Inferior parietal cortex (tissue), 1 donor: Measurements from ENCODE around the gene DDX39A.
"Not testable (repeated sequence)": the region's sequence is repeated elsewhere in the genome, so short reads cannot be mapped to it uniquely, and the experiment has no call there.

Source experiments
- DNase-seq: peaks from one replicate; pipeline ENCODE4 v3.0.0-alpha.2; 2016; ENCODE audit errors: extremely low spot score

Gene DDX39A

DNA sequence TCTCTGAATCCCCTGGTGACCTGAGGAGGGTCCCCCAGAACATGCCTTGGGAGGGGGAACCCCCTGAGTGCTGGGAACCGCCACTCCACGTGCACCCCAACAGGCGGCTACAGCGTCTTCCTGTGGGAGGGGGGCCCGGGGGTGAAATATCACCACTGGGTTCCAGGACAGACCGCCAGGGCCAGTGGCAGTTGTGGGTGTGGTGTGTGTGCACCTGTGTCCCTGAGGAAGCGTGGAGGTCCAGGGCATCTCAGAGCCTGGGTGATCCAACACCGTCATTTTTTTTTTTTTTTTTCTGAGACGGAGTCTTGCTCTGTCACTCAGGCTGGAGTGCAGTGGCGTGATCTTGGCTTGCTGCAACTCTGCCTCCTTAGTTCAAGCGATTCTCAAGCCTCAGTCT, 33.6 kb downstream of the DDX39A start:
- no peak for DNase-seq

DNA sequence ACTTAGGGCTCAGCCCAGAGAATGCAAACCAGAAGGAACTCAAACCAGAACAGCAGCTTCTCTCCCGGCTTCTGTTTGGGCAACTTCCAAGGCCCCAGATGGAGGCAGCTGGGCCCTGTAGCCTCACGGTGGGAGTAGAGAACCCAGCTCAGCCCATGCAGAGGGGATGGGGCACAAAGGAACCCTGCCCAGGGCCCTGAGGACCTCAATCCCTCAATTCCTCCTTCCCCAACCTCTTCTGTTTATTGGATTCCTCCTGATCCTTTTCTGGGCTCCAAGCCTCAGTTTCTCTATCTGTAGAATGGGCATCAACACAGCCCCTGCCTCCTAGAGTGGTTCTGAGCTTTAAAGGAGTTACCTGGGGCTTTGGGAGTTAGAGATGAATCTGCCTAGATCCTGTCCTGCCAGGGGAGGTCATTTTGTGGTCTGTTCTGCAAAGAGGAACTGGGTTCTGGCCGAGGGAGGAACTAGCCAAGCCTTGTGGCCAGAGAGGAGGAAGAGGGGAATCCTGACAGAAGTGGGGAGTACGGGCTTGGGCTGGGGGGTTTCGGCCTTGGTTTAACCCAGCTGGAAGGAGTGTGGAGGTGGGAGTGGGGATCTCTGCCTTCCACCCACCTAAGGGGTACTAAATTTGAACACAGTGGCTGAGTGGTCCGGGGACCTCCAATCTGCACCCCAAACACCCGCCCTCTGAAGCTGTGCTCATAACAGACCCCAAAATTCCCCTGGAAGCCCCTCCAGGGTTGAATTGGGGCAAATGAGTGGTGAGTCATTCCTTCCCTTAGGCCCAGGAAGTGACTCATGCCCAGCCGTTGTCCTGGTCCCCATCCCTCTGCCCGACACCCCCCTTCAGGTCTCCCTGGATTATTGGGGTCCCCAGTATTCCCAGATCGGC, 35.2 kb downstream of the DDX39A start:
- no peak for DNase-seq

DNA sequence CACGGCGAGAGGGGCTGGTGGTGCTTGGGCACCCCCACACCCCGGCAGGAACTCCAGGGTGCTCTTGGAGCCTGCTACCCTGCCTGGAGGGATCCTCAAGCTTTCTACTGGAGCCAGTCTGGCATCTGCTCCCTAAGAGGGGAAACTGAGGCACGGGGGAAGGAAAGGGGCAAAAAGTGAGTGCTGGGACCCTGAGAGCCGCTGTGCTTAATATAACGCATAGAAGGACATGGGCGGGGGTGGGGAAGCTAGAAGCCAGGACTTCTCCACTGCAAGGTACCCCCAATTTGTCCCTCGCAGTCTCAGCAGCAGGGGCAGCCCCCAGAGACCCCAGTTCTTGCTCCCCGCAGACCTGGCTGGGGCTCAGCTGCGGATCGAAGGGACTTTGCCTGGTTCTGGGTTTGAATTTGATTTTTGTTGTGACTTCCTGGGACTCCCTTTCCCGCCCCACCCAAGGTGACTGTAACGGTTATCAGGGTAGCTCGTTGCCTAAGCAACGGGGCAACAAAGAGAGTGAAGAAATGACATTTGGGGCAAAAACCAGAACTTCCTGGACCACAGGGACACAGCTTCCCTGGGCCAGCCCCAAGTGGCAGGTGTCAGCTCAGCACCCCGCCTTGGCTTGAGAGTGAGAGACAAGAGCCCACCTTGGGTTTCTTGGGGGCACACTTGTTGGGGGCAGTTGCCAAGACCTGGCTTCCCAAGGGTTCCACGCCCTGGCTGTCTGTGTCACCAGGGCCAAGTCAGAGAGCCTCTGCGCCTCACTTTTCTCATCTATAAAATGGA, 37.3 kb downstream of the DDX39A start:
- DNase-seq: no peak

DNA sequence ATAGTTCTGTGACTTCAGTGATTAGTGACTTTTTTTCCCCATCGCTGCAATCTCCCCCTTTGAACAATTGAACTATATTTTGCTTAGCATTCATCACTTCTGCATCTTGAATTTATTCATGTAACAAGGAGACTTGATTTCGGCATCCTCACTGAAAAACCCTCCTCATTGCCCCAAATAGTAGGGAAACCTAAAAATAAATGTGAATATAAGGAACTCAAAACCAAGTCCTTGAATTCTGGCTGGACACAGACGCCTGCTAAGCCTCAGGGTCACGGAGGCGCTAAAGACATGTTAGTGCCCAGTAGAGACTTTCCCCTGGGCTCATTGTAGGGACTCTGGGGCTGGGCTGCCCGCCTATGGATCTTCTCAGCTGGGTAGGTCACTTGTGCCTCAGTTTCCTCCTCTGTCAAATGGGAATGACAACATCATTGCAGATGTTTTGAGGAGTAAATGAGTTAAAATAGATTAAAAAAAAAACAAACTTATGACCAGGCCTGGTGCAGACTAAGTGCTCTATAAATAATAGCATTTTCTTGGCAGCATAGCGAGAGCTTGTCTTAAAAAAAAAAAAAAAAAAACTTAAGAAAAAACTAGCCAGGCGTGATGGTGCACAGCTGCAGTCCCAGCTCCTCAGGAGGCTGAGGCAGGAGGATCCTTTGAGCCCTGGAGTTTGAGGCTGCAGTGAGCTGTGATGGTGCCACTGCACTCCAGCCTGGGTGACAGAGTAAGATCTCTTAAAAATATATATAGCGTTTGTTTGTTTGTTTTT, 39.7 kb downstream of the DDX39A start:
- no peak for DNase-seq

DNA sequence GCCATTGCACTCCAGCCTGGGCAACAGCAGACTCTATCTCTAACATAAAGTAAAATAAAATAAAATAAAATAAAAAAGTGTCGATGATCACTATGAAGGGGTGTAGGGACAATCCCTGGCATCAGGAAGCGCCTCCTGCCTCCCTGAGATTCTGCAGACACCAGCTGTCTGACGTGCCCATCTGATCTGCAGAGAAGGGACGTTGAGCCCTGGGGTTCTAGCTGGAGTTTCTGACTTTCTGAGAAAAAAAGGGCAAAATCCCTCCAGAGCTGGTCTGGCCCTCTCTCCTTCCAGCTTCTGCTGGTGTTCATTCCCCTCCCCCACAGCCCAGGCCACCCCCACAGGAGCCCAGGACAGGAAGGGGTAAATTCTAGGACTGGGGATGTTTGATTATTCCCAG, 40.3 kb downstream of the DDX39A start:
- DNase-seq: no peak

DNA sequence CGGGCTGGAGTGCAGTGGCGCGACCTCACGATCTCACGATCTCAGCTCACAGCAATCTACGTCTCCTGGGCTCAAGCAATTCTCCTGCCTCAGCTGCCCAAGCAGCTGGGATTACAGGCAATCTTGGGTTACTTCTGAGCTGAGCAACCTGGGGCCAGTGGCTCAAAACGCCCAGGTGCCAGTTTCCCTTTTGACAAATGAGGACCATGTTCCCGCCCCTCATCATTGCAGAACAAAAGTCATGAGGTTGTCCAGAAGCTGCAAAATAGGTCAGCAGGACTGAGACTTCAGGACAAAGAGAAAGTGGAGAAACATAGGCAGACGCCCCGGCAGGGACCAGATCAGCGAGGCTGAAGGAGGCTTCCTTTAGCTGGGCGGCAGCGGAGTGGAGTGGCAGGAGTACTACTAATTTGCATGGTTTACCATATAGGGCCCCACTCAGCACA, 41.2 kb downstream of the DDX39A start:
- DNase-seq: no peak

DNA sequence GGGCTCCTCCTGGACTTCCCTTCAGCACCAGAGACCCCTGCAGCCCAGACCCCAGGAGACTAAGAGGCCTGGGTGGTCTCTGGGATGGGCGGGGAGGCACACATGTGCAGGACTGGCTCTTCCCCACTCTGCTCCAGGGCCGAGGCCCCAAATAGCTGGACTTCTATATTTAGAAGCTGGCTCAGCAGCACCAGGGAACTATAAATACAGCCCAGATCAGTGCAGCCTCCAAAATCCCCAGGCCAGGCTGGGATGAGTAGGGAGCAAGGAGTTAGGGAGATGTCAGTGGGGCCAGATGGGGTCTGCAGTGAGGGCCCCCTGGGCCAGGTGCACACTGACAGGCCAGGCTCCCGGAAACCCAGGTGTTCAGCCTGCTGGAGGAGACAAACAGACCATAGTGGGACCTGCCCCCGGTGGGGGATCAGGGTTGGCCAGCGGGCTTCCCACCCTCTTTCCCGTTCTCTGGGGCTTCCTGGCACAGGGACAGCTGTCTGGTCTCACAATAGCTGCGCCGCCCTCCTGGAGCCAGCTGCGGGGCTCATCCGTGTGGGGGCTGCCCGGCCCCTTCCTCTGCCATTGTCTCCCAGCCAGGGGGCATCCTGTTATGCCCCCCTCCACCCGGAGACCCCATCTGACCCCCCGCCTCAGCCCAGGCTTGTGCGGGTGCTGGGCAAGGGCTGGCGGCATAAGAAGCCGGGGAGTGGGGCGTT, 43.4 kb downstream of the DDX39A start:
- DNase-seq: no peak

DNA sequence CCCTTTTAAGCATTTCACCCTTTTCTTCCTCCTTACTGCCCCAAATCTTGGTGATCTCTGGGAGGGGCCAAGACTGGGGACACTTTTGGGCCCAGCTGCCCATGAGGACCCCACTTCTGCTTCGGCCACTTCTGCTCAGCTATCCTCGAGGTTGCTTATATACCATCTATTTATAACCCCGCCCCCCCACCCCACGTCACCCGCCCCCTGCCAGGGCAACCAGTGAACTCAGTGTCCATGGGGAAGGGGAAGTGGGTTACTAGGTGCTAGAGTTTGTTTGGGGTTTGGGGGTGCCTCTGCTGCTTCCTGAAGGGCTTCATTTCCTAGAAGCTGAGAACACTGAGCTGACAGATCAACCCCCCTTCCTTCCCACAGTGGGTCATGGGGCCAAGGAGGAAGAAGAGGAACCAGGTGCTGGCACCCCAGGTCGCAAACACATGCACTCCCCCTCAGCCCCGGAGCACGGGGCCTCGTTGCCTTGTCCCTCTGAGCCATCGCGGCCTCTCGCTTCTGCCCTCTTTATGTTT, 44.0 kb downstream of the DDX39A start:
- DNase-seq: no peak

DNA sequence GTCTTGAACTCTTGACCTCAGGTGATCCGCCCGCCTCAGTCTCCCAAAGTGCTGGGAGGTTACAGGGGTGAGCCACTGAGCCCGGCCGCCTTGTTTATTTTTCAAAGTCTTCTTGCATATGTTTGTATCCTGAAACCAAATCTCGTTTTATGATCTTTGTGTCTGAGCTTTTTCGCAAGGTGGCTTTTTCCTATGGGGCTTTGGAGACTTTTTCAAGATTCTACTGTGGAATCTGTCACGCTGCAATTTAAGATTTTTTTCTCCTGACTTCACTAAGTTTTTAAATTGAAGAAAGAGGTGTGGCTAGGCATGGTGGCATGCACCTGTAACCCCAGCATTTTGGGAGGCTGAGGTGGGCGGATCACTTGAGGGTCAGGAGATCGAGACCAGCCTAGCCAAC, 44.8 kb downstream of the DDX39A start:
- DNase-seq: not testable (repeated sequence)

DNA sequence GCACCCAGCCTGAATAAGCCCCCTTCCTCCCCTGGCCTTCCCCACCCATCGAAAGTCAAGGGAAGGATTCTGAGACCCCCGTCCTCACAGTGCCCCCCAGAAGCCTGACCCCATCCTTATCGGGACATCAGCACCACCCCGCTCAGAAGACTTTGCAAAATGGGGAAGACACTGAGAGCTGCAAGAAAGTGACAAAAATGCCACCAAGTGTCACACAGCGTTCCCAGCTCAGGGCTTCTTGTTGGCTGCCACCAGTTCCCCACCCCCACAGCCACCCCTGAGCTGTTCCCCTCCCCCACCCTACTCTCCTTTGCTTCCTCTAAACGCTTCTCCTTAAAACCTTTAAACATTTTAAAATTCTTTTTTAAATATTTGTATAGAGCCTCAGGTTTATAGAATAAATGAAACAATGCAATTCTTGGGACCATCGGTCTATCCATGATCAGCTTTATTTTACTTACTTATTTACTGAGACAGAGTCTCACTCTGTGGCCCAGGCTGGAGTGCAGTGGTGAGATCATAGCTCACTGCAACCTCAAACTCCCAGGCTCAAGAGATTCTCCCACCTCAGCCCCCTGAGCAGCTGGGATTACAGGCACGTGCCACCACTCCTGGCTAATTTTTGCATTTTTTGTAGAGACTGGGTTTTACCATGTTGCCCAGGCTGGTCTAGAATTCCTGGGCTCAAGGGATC, 46.6 kb downstream of the DDX39A start:
- DNase-seq: not testable (repeated sequence)

DNA sequence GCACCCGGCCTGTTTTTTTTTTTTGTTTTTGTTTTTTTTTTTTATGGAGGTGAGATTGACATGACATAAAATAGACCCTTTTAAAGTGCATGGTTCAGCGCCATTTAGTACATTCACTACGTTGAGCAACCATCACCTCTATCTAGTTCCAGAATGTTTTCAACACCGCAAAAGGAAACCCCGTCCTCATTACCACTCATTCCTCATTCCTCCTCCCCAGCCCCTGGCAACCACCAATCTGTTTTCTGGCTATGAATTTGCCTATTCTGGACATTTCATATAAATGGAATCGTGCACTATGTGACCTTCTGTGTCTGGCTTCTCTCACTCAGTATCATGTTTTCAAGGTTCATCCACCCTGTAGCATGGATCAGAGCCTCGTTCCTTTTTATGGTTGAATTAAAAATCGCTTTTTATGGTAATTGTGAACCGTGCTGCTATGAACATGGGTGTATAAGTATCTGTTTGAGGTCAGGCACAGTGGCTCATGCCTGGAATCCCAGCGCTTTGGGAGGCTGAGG, 47.8 kb downstream of the DDX39A start:
- DNase-seq: no peak

DNA sequence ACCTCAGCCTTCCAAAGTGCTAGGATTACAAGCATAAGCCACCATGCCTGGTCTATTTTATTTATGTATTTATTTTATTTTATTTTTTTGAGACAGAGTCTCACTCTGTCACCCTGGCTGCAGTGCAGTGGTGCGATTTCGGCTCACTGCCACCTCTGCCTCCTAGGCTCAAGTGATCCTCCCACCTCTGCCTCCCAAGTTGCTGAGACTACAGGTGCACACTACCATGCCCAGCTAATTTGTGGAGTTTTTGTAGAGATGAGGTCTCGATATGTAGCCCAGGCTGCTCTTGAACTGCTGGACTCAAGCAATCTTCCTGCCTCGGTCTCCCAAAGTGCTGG, 48.2 kb downstream of the DDX39A start:
- no peak for DNase-seq

DNA sequence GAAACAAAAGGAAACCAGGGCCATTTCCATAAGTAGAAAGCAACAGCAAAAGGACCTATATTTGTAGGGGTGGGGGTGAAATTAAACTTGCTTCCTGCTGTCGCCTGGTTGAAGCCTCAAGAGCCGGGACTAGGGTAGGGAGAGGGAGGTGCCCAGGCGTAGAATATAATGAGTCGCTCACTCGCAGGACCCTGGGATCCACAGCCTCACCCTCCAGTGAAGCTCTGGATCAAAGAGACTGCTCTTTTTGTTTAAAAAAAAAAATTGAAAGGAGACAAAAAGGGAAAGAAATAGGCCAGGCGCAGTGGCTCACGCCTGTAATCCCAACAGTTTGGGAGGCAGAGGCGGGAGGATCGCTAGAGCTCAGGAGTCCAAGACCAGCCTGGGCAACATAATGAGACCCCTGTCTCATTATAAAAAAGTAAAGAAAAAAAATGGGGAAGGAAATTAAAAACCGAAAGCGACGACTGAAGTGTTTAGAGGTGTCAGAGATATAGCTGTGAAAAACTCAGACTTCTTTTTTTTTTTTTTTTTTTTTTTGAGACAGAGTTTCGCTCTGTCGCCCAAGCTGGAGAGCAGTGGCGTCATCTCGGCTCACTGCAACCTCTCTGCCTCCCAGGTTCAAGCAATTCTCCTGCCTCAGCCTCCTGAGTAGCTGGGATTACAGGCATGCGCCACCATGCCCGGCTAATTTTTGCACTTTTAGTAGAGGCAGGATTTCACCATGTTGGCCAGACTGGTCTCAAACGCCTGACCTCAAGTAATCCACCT, 48.8 kb downstream of the DDX39A start:
- DNase-seq: no peak

DNA sequence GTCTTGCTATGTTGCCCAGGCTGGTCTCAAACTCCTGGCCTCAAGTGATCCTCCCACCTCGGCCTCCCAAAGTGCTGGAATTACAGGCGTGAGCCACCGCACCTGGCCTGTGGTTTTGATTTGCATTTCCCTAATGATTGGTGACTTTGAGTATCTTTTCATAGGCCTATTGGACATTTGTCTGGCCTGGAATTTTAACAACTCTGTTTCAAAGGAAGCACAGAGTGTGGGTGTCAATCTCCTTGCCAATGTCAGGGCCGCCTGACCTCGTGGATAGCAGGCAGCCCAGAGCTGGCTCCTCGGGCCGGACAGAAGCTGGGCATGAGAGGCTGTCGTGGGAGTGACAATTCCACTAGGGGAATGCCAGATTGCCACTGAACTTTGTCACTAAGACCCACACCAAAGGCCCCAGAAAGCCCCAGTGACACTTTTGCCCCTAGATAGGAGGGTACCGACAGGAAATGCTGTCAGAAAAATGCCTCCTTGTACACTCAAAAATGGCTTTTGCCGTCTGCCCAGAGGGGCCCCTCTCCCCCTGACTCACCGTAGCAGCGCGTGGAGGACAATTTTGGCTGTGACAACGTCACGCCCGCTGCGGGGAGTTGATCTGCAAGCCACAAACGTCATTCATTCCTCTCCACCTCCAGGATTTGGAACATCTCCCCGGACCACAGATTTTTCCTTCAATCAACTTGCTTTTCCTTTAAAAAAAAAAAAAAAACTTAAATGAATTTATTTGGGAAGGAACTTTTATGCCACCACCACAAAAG, 49.6 kb downstream of the DDX39A start:
- DNase-seq: no peak

DNA sequence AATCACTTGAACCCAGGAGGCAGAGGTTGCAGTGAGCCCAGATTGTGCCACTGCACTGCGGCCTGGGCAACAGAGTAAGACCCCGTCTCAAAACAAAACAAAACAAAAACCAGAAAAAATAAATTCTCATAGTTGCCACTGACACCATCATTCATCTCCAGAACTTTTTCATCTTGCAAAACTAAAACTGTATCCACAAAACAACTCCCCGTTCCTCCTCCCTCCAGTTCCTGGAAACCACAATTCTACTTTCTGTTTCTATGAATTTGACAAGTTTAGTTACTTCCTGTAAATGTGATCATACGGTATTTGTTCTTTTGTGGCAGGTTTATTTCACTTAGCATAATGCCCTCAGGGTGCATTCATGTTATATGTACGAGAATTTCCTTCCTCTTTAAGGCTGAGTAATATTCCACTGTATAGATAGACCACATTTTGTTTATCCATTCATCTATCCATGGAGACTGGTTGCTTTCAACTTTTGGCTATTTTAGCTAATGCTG, 51.1 kb downstream of the DDX39A start:
- DNase-seq: no peak

DNA sequence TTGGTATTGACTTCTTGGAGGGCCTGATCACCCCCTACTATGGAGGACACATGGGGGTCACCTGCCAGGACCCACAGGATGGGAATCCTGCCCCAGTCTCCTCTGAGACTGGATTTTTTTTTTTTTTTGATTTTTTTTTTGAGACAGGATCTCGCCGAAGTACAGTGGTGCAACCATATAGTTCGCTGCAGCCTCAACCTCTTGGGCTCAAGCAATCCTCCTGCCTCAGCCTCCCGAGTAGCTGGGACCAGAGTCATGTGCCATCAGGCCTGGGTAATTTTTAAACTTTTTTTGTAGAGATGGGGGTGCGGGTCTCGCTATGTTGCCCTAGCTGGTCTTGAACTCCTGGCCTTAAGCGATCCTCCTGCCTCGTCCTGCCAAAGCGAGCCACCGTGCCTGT, 52.1 kb downstream of the DDX39A start:
- no peak for DNase-seq

DNA sequence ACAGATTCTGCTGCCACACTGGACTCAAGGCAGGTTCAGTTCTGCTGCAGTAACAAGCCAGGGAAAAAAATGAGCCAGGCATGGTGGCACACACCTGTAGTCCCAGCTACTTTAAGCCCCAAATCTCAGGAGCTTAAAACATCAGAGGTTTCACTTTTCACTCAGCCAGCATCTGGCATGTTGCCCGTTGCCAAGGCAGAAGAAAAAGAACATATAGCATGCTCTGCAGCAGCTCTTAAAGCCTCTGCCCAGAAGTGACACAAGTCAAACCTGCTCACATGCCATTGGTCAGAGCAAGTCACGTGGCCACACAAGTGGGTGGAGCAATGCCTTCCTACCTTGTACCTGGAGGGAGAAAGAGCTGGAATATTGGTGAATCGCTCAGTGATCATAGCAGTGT, 52.6 kb downstream of the DDX39A start:
- peak; percentile 58 for DNase-seq

DNA sequence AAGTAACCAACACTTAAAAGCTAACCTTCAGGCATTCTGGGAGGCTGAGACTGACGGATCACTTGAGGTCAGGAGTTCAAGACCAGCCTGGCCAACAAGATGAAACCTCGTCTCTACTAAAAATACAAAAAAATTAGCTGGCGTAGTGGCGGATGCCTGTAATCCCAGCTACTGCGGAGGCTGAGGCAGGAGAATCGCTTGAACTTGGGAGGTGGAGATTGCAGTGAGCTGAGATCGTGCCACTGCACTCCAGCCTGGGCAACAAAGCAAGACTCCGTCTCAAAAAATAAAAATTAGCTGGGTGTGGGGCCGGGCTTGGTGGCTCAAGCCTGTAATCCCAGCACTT, 55.1 kb downstream of the DDX39A start:
- not testable (repeated sequence) for DNase-seq
